CD4-positive, CD25-positive, alpha-beta regulatory T cell (primary cell): ENCODE results near the gene ASPM. TPM values are rescaled to one million over a fixed set of nuclear protein-coding genes. Genes with fewer than 3 reads are reported as not detected.
"Not testable (repeated sequence)": the region's sequence is repeated elsewhere in the genome, so short reads cannot be mapped to it uniquely, and the experiment has no call there.

Experiments used
- ATAC-seq, 2 donors: fragments of 150-1000 bp; cut with Tn5 transposase; one replicate each; pipeline ENCODE4 v1.10.0; 2021; ENCODE audit warnings: low read depth in 2 of 2, moderate number of reproducible peaks in 2 of 2, moderate library complexity in 1 of 2
- DNase-seq, 3 donors: peaks; one replicate each; pipeline versions ENCODE4 v3.0.0 to v3.0.0-alpha.2; 2012 to 2022; ENCODE audit warnings: mixed read lengths in 1 of 3
- H3K27ac ChIP-seq: one replicate; pipeline ENCODE4 v1.7.0; 2013; ENCODE audit warnings: mild to moderate bottlenecking, low read length; ENCODE audit not compliant: insufficient read depth, poor library complexity, severe bottlenecking
- H3K27me3 ChIP-seq: one replicate; pipeline ENCODE4 v1.7.0; 2013; ENCODE audit warnings: low read length; ENCODE audit not compliant: control insufficient read depth, insufficient read depth
- H3K36me3 ChIP-seq: one replicate; pipeline ENCODE4 v1.7.0; 2013; ENCODE audit warnings: mild to moderate bottlenecking, low read length, moderate library complexity; ENCODE audit not compliant: control insufficient read depth, insufficient read depth
- H3K4me1 ChIP-seq: 2 replicates; pipeline ENCODE4 v1.7.0; 2013; ENCODE audit warnings: mild to moderate bottlenecking, low read length; ENCODE audit not compliant: insufficient read depth, control insufficient read depth, poor library complexity, severe bottlenecking
- H3K4me3 ChIP-seq: one replicate; pipeline ENCODE4 v1.7.0; 2013; ENCODE audit warnings: low read depth, mild to moderate bottlenecking, low read length, moderate library complexity
- H3K9me3 ChIP-seq, 2 experiments: 1 replicate in 1 of 2; 2 replicates in 1 of 2; pipeline ENCODE4 v1.7.0; 2013; ENCODE audit warnings: low read length in 2 of 2, mild to moderate bottlenecking in 1 of 2, moderate library complexity in 1 of 2; ENCODE audit not compliant: control insufficient read depth in 2 of 2
- H3K27ac Mint-ChIP-seq, 3 donors: one replicate each; pipeline ENCODE4 v1.8.0; 2020 to 2022; ENCODE audit warnings: mild to moderate bottlenecking in 3 of 3, mixed read lengths in 3 of 3, moderate library complexity in 2 of 3
- H3K27me3 Mint-ChIP-seq: one replicate; pipeline ENCODE4 v1.8.0; 2022; ENCODE audit warnings: mild to moderate bottlenecking, mixed read lengths
- H3K36me3 Mint-ChIP-seq: one replicate; pipeline ENCODE4 v1.8.0; 2020; ENCODE audit warnings: mixed read lengths
- H3K4me1 Mint-ChIP-seq, 4 donors: one replicate each; pipeline ENCODE4 v1.8.0; 2020 to 2022; ENCODE audit warnings: mixed read lengths in 4 of 4, mild to moderate bottlenecking in 1 of 4
- H3K4me3 Mint-ChIP-seq, 4 donors: one replicate each; pipeline ENCODE4 v1.8.0; 2020 to 2022; ENCODE audit warnings: mild to moderate bottlenecking in 4 of 4, mixed read lengths in 4 of 4, moderate library complexity in 3 of 4
- H3K9me3 Mint-ChIP-seq, 7 donors: one replicate each; pipeline ENCODE4 v1.8.0; 2020 to 2022; ENCODE audit warnings: mixed read lengths in 7 of 7, mild to moderate bottlenecking in 3 of 7, moderate library complexity in 2 of 7
- polyA plus RNA-seq, 4 donors: library from polyadenylated mRNA; unstranded; fragments of 300-500 nt; fragmentation: Illumina TruSeq; gene quantifications; one replicate each; pipeline ENCODE4 v1.2.3, GENCODE V29; 2021
- total RNA-seq: library from RNA; stranded (reverse); gene quantifications from one replicate; pipeline ENCODE4 v1.2.3, GENCODE V29; 2022

The ASPM gene
- total and polyA plus RNA-seq, 5 donors from 2014 or later, result 0.37 to 3.2 (median 0.62) TPM

DNA sequence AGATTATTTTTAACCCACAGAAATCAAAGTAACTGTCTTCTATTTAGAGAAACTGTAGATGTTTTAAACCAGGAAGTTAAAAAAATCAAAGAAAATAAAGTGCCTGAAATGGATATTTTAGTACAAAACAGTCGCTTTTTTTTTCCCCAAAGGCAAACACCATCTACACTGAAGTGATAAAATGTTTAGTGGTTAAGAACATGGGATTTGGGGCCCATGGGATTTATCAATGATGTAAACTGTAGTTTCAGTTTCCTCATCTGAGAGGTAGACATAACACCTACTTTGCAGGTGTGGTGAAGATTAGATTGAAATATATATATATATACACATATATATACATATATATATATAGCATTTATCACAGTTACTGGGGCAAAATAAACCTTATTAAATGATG lies 22.1 kb downstream of the ASPM start:
- Histone ChIP-seq H3K27ac (peak overlapping the region; percentile 33), H3K36me3 (no peaks in the 10 kb centered on the region), H3K27me3 (no peaks in the 10 kb centered on the region), H3K4me1 (peaks cover 4% of the 10 kb centered on the region), H3K4me3 (peak overlapping the region; percentile 56), H3K9me3 (no peaks in the 10 kb centered on the region)
- DNase-seq (no peak), ATAC-seq (no peak)
- H3K36me3 Mint-ChIP-seq, result no peaks in the 10 kb centered on the region
- H3K4me1 Mint-ChIP-seq, result peaks cover 0 to 44% (median 4%) of the 10 kb centered on the region in 4 donors
- H3K9me3 Mint-ChIP-seq, result no peaks in the 10 kb centered on the region
- H3K27me3 Mint-ChIP-seq, result no peaks in the 10 kb centered on the region
- H3K27ac Mint-ChIP-seq, result peak overlapping the region in 2 of 3 donors; percentile 38 to 42
- peak overlapping the region in 1 of 4 donors; percentile 47 for H3K4me3 Mint-ChIP-seq

DNA sequence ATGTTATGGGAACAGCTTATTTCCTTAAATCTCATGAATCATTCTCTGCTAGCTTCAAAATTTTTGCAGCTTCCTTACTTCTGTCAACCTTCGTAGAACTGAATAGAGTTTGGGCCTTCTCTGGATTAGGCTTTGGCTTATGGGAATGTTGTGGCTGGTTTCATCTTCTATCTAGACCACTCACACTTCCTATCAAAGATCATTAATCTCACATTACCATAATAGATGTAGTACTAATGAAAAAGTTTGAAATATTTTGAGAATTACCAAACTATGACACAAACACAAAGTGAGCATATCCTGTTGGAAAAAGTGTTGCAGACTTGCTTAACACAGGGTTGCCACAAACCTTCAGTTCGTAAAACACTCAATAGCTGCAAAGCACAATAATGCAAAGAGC lies 30.3 kb downstream of the ASPM start:
- no peak overlapping the region for H3K4me3 Mint-ChIP-seq
- Histone ChIP-seq H3K36me3 (no peaks in the 10 kb centered on the region), H3K9me3 (no peaks in the 10 kb centered on the region), H3K27me3 (no peaks in the 10 kb centered on the region), H3K4me1 (no peaks in the 10 kb centered on the region), H3K4me3 (no peak overlapping the region), H3K27ac (no peak overlapping the region)
- H3K9me3 Mint-ChIP-seq, result peaks cover 0 to 6% (median 0%) of the 10 kb centered on the region in 7 donors
- H3K36me3 Mint-ChIP-seq, result peaks cover 3% of the 10 kb centered on the region
- H3K27me3 Mint-ChIP-seq, result no peaks in the 10 kb centered on the region
- peaks cover 0 to 13% (median 3%) of the 10 kb centered on the region in 4 donors for H3K4me1 Mint-ChIP-seq
- ATAC-seq (no peak), DNase-seq (no peak)
- peak overlapping the region in 1 of 3 donors; percentile 15 for H3K27ac Mint-ChIP-seq

DNA sequence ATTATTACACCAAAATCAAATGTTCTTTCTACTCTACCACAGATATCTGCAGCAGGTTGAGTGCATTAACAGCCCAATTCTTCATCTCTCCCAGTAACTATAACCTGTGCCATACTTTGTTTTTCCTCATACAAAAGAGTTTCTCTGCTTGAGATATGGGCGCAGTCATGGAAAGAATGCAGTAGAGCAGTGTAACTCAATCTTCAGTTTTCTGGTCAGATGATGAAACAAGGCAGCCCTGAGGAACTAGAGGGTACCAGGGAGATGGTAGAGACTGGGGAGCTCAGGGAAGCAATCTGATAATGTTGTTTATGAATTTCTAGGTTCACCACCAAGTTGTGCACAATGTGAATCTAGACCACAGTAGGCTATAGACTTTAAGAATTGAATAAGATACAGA lies 39.6 kb downstream of the ASPM start:
- no peak overlapping the region for H3K4me3 Mint-ChIP-seq
- Histone ChIP-seq H3K27ac (no peak overlapping the region), H3K9me3 (no peaks in the 10 kb centered on the region), H3K4me1 (no peaks in the 10 kb centered on the region), H3K36me3 (no peaks in the 10 kb centered on the region), H3K4me3 (no peak overlapping the region), H3K27me3 (no peaks in the 10 kb centered on the region)
- no peaks in the 10 kb centered on the region for H3K27me3 Mint-ChIP-seq
- no peak for ATAC-seq
- H3K36me3 Mint-ChIP-seq, result no peaks in the 10 kb centered on the region
- peak overlapping the region in 1 of 3 donors; percentile 21 for H3K27ac Mint-ChIP-seq
- H3K9me3 Mint-ChIP-seq, result peaks cover 0 to 4% (median 1%) of the 10 kb centered on the region in 7 donors
- DNase-seq, result no peak
- peaks cover 5 to 25% (median 10%) of the 10 kb centered on the region in 4 donors for H3K4me1 Mint-ChIP-seq

DNA sequence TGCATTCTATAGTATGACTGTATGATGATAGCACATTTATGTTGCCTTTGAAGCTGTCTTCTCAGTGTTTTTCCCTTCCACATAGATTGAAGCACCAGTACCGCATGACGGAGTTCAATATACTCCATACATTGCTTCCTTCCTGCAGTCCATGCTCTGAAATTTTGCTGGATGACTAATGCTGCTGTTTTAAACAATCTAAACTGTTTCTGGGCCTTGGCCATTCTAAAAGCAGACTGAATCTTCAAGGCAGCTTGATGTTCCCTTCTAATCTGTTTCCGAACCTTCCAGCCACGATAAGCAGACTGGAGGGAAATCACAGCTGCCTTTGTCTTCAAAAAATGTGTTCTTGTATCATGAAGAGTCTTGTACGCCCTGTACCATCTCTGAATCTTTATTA lies 43.2 kb downstream of the ASPM start:
- no peaks in the 10 kb centered on the region for H3K9me3 ChIP-seq
- H3K4me1 ChIP-seq, result no peaks in the 10 kb centered on the region
- H3K27me3 Mint-ChIP-seq, result no peaks in the 10 kb centered on the region
- peaks cover 8 to 41% (median 23%) of the 10 kb centered on the region in 4 donors for H3K4me1 Mint-ChIP-seq
- DNase-seq (no peak), ATAC-seq (no peak)
- no peaks in the 10 kb centered on the region for H3K36me3 Mint-ChIP-seq
- H3K27ac ChIP-seq, result no peak overlapping the region
- peak overlapping the region in 1 of 3 donors; percentile 2 for H3K27ac Mint-ChIP-seq
- H3K4me3 Mint-ChIP-seq, result no peak overlapping the region
- no peaks in the 10 kb centered on the region for H3K27me3 ChIP-seq
- H3K9me3 Mint-ChIP-seq, result peaks cover 0 to 4% (median 0%) of the 10 kb centered on the region in 7 donors
- H3K36me3 ChIP-seq, result no peaks in the 10 kb centered on the region
- H3K4me3 ChIP-seq, result no peak overlapping the region

DNA sequence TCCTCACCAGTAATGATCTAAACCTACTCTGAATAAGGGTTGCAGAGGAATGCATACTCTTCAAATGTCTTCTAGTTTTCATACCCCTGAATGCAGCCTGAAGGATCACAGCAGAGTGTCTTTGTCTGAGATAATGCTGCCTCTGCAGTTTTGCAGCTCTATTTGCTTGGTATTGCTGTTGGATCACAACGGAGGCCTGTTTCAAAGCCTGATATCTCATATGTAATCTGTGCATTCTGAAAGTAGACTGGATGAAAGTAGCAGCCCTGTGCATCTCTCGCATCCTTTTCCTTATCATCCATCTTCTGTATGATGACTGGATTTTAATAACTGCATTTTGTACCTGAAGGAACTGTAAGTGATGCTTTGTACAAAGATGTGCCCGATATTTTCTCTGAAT lies 44.5 kb downstream of the ASPM start:
- no peaks in the 10 kb centered on the region for H3K27me3 Mint-ChIP-seq
- no peak overlapping the region for H3K4me3 Mint-ChIP-seq

DNA sequence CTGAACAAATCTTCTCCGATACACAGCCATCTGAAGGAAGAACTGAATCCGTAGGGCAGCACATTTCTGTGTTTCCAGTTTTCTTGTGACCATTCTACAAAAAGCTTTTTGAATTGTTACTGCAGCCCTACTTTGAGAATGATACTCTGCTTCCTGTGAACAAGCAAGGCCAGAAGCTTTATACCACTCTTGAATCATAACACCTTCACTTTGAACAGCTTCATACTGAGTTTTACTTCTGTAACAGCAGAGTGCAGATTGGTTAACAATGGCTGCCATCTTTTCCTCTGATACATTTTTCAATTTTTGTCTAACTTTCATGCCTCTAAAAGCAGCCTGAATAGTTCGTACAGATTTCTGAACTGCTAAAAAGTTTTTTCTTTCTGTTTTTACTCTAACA lies 45.8 kb downstream of the ASPM start:
- H3K4me1 Mint-ChIP-seq, result peaks cover 8 to 31% (median 16%) of the 10 kb centered on the region in 4 donors
- Histone ChIP-seq H3K9me3 (no peaks in the 10 kb centered on the region), H3K4me1 (no peaks in the 10 kb centered on the region), H3K4me3 (peak overlapping the region; percentile 8), H3K27me3 (no peaks in the 10 kb centered on the region), H3K36me3 (no peaks in the 10 kb centered on the region), H3K27ac (no peak overlapping the region)
- H3K9me3 Mint-ChIP-seq, result peaks cover 0 to 3% (median 0%) of the 10 kb centered on the region in 7 donors
- ATAC-seq (peak in 1 of 2 donors; percentile 40), DNase-seq (no peak)
- H3K4me3 Mint-ChIP-seq, result peak overlapping the region in 1 of 4 donors; percentile 70
- H3K36me3 Mint-ChIP-seq, result no peaks in the 10 kb centered on the region
- H3K27ac Mint-ChIP-seq, result peak overlapping the region in 1 of 3 donors; percentile 6
- no peaks in the 10 kb centered on the region for H3K27me3 Mint-ChIP-seq

More for the DNA sequence above, 44.5 kb downstream of the ASPM start:
- no peak for ATAC-seq
- no peaks in the 10 kb centered on the region for H3K27me3 ChIP-seq
- Mint-ChIP-seq H3K4me1 (peaks cover 7 to 41% (median 21%) of the 10 kb centered on the region in 4 donors), H3K27ac (peak overlapping the region in 2 of 3 donors; percentile 5 to 22), H3K9me3 (peaks cover 0 to 5% (median 0%) of the 10 kb centered on the region in 7 donors), H3K36me3 (no peaks in the 10 kb centered on the region)
- no peaks in the 10 kb centered on the region for H3K36me3 ChIP-seq
- no peaks in the 10 kb centered on the region for H3K4me1 ChIP-seq
- H3K27ac ChIP-seq, result no peak overlapping the region
- DNase-seq, result no peak
- H3K4me3 ChIP-seq, result no peak overlapping the region
- H3K9me3 ChIP-seq, result no peaks in the 10 kb centered on the region

DNA sequence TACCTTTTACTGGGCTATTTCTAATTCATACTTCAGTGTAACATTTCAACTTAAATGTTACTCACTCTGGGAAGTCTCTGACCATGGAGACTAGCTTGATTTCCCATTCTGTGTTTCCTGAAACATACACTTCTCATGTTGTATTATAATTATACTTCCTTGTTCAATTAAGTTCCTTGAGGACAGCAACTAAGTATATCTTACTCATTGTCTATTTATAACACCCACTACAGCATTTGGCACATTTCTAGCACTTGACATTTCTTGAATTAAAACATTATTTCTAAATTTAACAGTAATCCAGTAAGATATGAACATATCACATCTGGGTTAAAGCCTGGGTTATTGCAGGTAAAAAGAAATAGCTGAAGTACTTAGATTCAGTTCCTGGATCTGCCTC lies 47.0 kb downstream of the ASPM start:
- no peak for ATAC-seq
- Mint-ChIP-seq H3K9me3 (peaks cover 0 to 3% (median 0%) of the 10 kb centered on the region in 7 donors), H3K36me3 (no peaks in the 10 kb centered on the region)

DNA sequence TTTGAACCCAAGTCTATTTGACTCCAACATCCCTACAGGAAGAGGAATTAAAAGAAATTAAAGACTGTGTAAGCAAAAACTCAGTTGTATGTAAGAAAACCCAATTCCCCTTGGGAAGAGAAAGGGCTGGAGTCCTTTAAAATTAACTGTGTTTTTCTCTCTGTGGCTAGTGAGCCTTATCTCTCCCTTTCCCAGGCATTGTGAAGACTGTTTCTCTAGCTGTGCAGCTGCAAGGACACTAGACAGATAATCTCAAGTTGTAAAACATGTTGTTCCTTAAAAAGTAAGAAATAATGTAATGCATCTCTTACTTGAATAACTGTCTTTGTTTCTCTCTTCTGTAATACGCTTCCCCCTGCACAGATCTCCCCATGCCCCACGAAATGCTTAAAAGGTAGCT lies 49.5 kb downstream of the ASPM start:
- not testable (repeated sequence) for H3K27me3 ChIP-seq, ATAC-seq

More for the DNA sequence above, 47.0 kb downstream of the ASPM start:
- Histone ChIP-seq H3K27ac (no peak overlapping the region), H3K27me3 (no peaks in the 10 kb centered on the region), H3K4me3 (no peak overlapping the region), H3K9me3 (no peaks in the 10 kb centered on the region), H3K36me3 (no peaks in the 10 kb centered on the region), H3K4me1 (no peaks in the 10 kb centered on the region)
- no peaks in the 10 kb centered on the region for H3K27me3 Mint-ChIP-seq
- no peak overlapping the region for H3K4me3 Mint-ChIP-seq
- peak overlapping the region in 1 of 3 donors; percentile 1 for H3K27ac Mint-ChIP-seq
- H3K4me1 Mint-ChIP-seq, result peaks cover 10 to 31% (median 16%) of the 10 kb centered on the region in 4 donors
- DNase-seq, result no peak

More for the DNA sequence above, 49.5 kb downstream of the ASPM start:
- not testable (repeated sequence) for H3K27ac ChIP-seq, H3K4me3 Mint-ChIP-seq, H3K9me3 Mint-ChIP-seq, H3K27ac Mint-ChIP-seq, DNase-seq, H3K9me3 ChIP-seq, H3K36me3 ChIP-seq, H3K4me3 ChIP-seq, H3K4me1 ChIP-seq, H3K36me3 Mint-ChIP-seq, H3K27me3 Mint-ChIP-seq
- H3K4me1 Mint-ChIP-seq, result peaks cover 10 to 23% (median 18%) of the 10 kb centered on the region in 4 donors
